ENCODE results near the gene TTLL11.

GRCh38 chr9:121773954-121774714, 319.0 kb downstream of the TTLL11 start:
- TF ChIP-seq EZH2 (IDR thresholded peaks at IDR 0.05; ENCODE audit: insufficient read depth, poor library complexity, severe bottlenecking) (no peak), EZH2phosphoT487 (IDR thresholded peaks at IDR 0.05; ENCODE audit: insufficient read depth, low read depth) (no peak)
